HEK293 (cell line): Measurements from ENCODE around the gene SLC16A4.

Experiments used
- BCL11B ChIP-seq: fragments of 450-650 bp; formaldehyde crosslinking; IDR thresholded peaks from 2 replicates; pipeline ENCODE4 v1.5.1; 2016; ENCODE audit warnings: low read depth, missing biosample characterization, missing genetic modification characterization
- FEZF1 ChIP-seq: fragments of 450-650 bp; formaldehyde crosslinking; IDR thresholded peaks from 2 replicates; pipeline ENCODE4 v1.5.1; 2016; ENCODE audit warnings: missing biosample characterization, missing genetic modification characterization
- GLIS2 ChIP-seq: fragments of 450-650 bp; formaldehyde crosslinking; IDR thresholded peaks from 2 replicates; pipeline ENCODE4 v1.5.1; 2016; ENCODE audit warnings: missing biosample characterization, missing genetic modification characterization
- KLF8 ChIP-seq: fragments of 450-650 bp; formaldehyde crosslinking; IDR thresholded peaks from 2 replicates; pipeline ENCODE4 v1.5.1; 2016; ENCODE audit warnings: missing biosample characterization, missing genetic modification characterization
- MYNN ChIP-seq: fragments of 450-650 bp; formaldehyde crosslinking; IDR thresholded peaks from 2 replicates; pipeline ENCODE4 v1.5.1; 2016; ENCODE audit warnings: missing biosample characterization, missing genetic modification characterization, borderline replicate concordance
- SETDB1 ChIP-seq: IDR thresholded peaks from one replicate; pipeline ENCODE4 v1.6.1; 2017; ENCODE audit warnings: mild to moderate bottlenecking, low read length, moderate library complexity, mixed read lengths; ENCODE audit not compliant: insufficient read length
- SP2 ChIP-seq: fragments of 450-650 bp; formaldehyde crosslinking; IDR thresholded peaks from 2 replicates; pipeline ENCODE4 v1.5.1; 2016; ENCODE audit warnings: missing biosample characterization, missing genetic modification characterization
- ZBTB21 ChIP-seq: fragments of 450-650 bp; formaldehyde crosslinking; IDR thresholded peaks from 2 replicates; pipeline ENCODE4 v1.5.1; 2017; ENCODE audit warnings: missing biosample characterization, missing genetic modification characterization
- ZIC2 ChIP-seq: fragments of 450-650 bp; formaldehyde crosslinking; IDR thresholded peaks from 2 replicates; pipeline ENCODE4 v1.5.1; 2016; ENCODE audit warnings: missing biosample characterization, missing genetic modification characterization
- ZNF121 ChIP-seq: fragments of 450-650 bp; formaldehyde crosslinking; IDR thresholded peaks from 2 replicates; pipeline ENCODE4 v1.5.1; 2016; ENCODE audit warnings: missing biosample characterization, missing genetic modification characterization
- ZNF214 ChIP-seq: fragments of 450-650 bp; formaldehyde crosslinking; IDR thresholded peaks from 2 replicates; pipeline ENCODE4 v1.5.1; 2017; ENCODE audit warnings: missing biosample characterization, mild to moderate bottlenecking, missing genetic modification characterization, borderline replicate concordance
- ZNF223 ChIP-seq: fragments of 450-650 bp; formaldehyde crosslinking; IDR thresholded peaks from 2 replicates; pipeline ENCODE4 v1.5.1; 2016; ENCODE audit warnings: missing biosample characterization, missing genetic modification characterization
- ZNF311 ChIP-seq: fragments of 450-650 bp; formaldehyde crosslinking; IDR thresholded peaks from 2 replicates; pipeline ENCODE4 v1.5.1; 2017; ENCODE audit warnings: missing biosample characterization, missing genetic modification characterization, borderline replicate concordance
- ZNF335 ChIP-seq: fragments of 450-650 bp; formaldehyde crosslinking; conservative IDR thresholded peaks from 2 replicates; pipeline ENCODE4 v1.5.1; 2016; ENCODE audit warnings: missing biosample characterization, missing genetic modification characterization
- ZNF37A ChIP-seq: fragments of 450-650 bp; IDR thresholded peaks from 2 replicates; pipeline ENCODE4 v1.5.1; 2018; ENCODE audit warnings: missing biosample characterization, missing genetic modification characterization
- ZNF391 ChIP-seq: fragments of 450-650 bp; formaldehyde crosslinking; IDR thresholded peaks from 2 replicates; pipeline ENCODE4 v1.5.1; 2016; ENCODE audit warnings: low read depth, missing biosample characterization, missing genetic modification characterization, borderline replicate concordance
- ZNF394 ChIP-seq: fragments of 450-650 bp; formaldehyde crosslinking; IDR thresholded peaks from 2 replicates; pipeline ENCODE4 v1.5.1; 2016; ENCODE audit warnings: missing biosample characterization, missing genetic modification characterization, mild to moderate bottlenecking, moderate library complexity, borderline replicate concordance
- ZNF404 ChIP-seq: fragments of 450-650 bp; formaldehyde crosslinking; IDR thresholded peaks from 2 replicates; pipeline ENCODE4 v1.5.1; 2017; ENCODE audit warnings: missing biosample characterization, missing genetic modification characterization
- ZNF48 ChIP-seq: fragments of 450-650 bp; formaldehyde crosslinking; IDR thresholded peaks from 2 replicates; pipeline ENCODE4 v1.5.1; 2016; ENCODE audit warnings: missing biosample characterization, missing genetic modification characterization
- ZNF560 ChIP-seq: fragments of 450-650 bp; formaldehyde crosslinking; IDR thresholded peaks from 2 replicates; pipeline ENCODE4 v1.5.1; 2017; ENCODE audit warnings: missing biosample characterization, missing genetic modification characterization, borderline replicate concordance
- ZNF571 ChIP-seq: fragments of 450-650 bp; formaldehyde crosslinking; IDR thresholded peaks from 2 replicates; pipeline ENCODE4 v1.5.0; 2017; ENCODE audit warnings: missing biosample characterization, missing genetic modification characterization
- ZNF654 ChIP-seq: fragments of 450-650 bp; formaldehyde crosslinking; IDR thresholded peaks from 2 replicates; pipeline ENCODE4 v1.5.1; 2016; ENCODE audit warnings: low read depth, missing biosample characterization, missing genetic modification characterization
- ZNF777 ChIP-seq: fragments of 450-650 bp; formaldehyde crosslinking; IDR thresholded peaks from 2 replicates; pipeline ENCODE4 v1.5.1; 2017; ENCODE audit warnings: missing biosample characterization, missing genetic modification characterization, borderline replicate concordance
- ZNF791 ChIP-seq: fragments of 450-650 bp; formaldehyde crosslinking; IDR thresholded peaks from 2 replicates; pipeline ENCODE4 v1.5.1; 2016; ENCODE audit warnings: missing biosample characterization, missing genetic modification characterization
- ZNF792 ChIP-seq: fragments of 450-650 bp; formaldehyde crosslinking; IDR thresholded peaks from 2 replicates; pipeline ENCODE4 v1.5.1; 2016; ENCODE audit warnings: missing biosample characterization, missing genetic modification characterization
- ZNF830 ChIP-seq: fragments of 450-650 bp; IDR thresholded peaks from 2 replicates; pipeline ENCODE4 v1.5.0; 2018; ENCODE audit warnings: missing biosample characterization, missing genetic modification characterization, low read depth, mild to moderate bottlenecking, moderate library complexity
- ZSCAN23 ChIP-seq: fragments of 450-650 bp; formaldehyde crosslinking; IDR thresholded peaks from 2 replicates; pipeline ENCODE4 v1.5.1; 2016; ENCODE audit warnings: missing biosample characterization, missing genetic modification characterization
- TF ChIP-seq, protein P1 (sequence below): fragments of 450-650 bp; formaldehyde crosslinking; optimal IDR thresholded peaks from 2 replicates; pipeline ENCODE3; 2016; ENCODE audit warnings: missing biosample characterization, mild to moderate bottlenecking, missing genetic modification characterization
- TF ChIP-seq, protein P2 (sequence below): fragments of 450-650 bp; formaldehyde crosslinking; IDR thresholded peaks from 2 replicates; pipeline ENCODE4; 2016; ENCODE audit warnings: missing biosample characterization, missing genetic modification characterization
- TF ChIP-seq, protein P3 (sequence below): fragments of 450-650 bp; formaldehyde crosslinking; IDR thresholded peaks from 2 replicates; pipeline ENCODE4 v1.5.1; 2016; ENCODE audit warnings: missing biosample characterization, missing genetic modification characterization
- TF ChIP-seq, protein P4 (sequence below): fragments of 450-650 bp; formaldehyde crosslinking; IDR thresholded peaks from 2 replicates; pipeline ENCODE4 v1.5.1; 2016; ENCODE audit warnings: missing biosample characterization, missing genetic modification characterization
- TF ChIP-seq, protein P5 (sequence below): fragments of 450-650 bp; formaldehyde crosslinking; IDR thresholded peaks from 2 replicates; pipeline ENCODE4 v1.5.1; 2017; ENCODE audit warnings: missing biosample characterization, missing genetic modification characterization
- TF ChIP-seq, protein P6 (sequence below): fragments of 450-650 bp; formaldehyde crosslinking; IDR thresholded peaks from 2 replicates; pipeline ENCODE4 v1.5.1; 2016; ENCODE audit warnings: missing biosample characterization, missing genetic modification characterization

The SLC16A4 gene

DNA sequence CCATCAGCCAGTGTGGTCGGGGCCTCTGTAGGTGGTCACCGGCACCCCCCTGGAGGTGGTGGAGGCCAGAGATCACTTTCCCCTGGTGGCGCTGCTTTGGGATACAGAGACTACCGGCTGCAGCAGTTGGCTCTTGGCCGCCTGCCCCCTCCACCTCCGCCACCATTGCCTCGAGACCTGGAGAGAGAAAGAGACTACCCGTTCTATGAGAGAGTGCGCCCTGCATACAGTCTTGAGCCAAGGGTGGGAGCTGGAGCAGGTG is 50.7 kb downstream of the SLC16A4 start (continued):
- TF ChIP-seq ZBTB21: 0 out of 2 replicates have a peak, but pooled peaks have one; percentile 2
- TF ChIP-seq ZNF391: no peak
- TF ChIP-seq, protein P1, sequence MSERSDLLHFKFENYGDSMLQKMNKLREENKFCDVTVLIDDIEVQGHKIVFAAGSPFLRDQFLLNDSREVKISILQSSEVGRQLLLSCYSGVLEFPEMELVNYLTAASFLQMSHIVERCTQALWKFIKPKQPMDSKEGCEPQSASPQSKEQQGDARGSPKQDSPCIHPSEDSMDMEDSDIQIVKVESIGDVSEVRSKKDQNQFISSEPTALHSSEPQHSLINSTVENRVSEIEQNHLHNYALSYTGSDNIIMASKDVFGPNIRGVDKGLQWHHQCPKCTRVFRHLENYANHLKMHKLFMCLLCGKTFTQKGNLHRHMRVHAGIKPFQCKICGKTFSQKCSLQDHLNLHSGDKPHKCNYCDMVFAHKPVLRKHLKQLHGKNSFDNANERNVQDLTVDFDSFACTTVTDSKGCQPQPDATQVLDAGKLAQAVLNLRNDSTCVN: no peak
- no peak for TF ChIP-seq ZNF311 (tag by site-specific recombination)
- no peak for TF ChIP-seq KLF8 (tag by site-specific recombination)
- TF ChIP-seq FEZF1: no peak
- TF ChIP-seq ZNF777 (tag by site-specific recombination): no peak
- no peak for TF ChIP-seq BCL11B (tag by site-specific recombination)
- TF ChIP-seq ZNF37A: no peak
- TF ChIP-seq ZNF121 (tag by site-specific recombination): no peak
- TF ChIP-seq, protein P2, sequence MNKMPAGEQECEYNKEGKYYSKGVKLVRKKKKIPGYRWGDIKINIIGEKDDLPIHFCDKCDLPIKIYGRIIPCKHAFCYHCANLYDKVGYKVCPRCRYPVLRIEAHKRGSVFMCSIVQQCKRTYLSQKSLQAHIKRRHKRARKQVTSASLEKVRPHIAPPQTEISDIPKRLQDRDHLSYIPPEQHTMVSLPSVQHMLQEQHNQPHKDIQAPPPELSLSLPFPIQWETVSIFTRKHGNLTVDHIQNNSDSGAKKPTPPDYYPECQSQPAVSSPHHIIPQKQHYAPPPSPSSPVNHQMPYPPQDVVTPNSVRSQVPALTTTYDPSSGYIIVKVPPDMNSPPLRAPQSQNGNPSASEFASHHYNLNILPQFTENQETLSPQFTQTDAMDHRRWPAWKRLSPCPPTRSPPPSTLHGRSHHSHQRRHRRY: no peak
- TF ChIP-seq SETDB1: no peak
- TF ChIP-seq ZNF830: no peak
- TF ChIP-seq, protein P3, sequence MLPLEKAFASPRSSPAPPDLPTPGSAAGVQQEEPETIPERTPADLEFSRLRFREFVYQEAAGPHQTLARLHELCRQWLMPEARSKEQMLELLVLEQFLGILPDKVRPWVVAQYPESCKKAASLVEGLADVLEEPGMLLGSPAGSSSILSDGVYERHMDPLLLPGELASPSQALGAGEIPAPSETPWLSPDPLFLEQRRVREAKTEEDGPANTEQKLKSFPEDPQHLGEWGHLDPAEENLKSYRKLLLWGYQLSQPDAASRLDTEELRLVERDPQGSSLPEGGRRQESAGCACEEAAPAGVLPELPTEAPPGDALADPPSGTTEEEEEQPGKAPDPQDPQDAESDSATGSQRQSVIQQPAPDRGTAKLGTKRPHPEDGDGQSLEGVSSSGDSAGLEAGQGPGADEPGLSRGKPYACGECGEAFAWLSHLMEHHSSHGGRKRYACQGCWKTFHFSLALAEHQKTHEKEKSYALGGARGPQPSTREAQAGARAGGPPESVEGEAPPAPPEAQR (tag by site-specific recombination): no peak
- TF ChIP-seq ZNF560 (tag by site-specific recombination): no peak
- no peak for TF ChIP-seq ZNF792 (tag by site-specific recombination)
- no peak for TF ChIP-seq ZNF571 (tag by site-specific recombination)
- TF ChIP-seq, protein P4, sequence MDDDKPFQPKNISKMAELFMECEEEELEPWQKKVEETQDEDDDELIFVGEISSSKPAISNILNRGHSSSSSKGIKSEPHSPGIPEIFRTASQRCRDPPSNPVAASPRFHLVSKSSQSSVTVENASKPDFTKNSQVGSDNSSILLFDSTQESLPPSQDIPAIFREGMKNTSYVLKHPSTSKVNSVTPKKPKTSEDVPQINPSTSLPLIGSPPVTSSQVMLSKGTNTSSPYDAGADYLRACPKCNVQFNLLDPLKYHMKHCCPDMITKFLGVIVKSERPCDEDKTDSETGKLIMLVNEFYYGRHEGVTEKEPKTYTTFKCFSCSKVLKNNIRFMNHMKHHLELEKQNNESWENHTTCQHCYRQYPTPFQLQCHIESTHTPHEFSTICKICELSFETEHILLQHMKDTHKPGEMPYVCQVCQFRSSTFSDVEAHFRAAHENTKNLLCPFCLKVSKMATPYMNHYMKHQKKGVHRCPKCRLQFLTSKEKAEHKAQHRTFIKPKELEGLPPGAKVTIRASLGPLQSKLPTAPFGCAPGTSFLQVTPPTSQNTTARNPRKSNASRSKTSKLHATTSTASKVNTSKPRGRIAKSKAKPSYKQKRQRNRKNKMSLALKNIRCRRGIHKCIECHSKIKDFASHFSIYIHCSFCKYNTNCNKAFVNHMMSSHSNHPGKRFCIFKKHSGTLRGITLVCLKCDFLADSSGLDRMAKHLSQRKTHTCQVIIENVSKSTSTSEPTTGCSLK (tag by site-specific recombination): no peak
- no peak for TF ChIP-seq ZNF394 (tag by site-specific recombination)
- TF ChIP-seq ZNF404 (tag by site-specific recombination): no peak
- TF ChIP-seq, protein P5, sequence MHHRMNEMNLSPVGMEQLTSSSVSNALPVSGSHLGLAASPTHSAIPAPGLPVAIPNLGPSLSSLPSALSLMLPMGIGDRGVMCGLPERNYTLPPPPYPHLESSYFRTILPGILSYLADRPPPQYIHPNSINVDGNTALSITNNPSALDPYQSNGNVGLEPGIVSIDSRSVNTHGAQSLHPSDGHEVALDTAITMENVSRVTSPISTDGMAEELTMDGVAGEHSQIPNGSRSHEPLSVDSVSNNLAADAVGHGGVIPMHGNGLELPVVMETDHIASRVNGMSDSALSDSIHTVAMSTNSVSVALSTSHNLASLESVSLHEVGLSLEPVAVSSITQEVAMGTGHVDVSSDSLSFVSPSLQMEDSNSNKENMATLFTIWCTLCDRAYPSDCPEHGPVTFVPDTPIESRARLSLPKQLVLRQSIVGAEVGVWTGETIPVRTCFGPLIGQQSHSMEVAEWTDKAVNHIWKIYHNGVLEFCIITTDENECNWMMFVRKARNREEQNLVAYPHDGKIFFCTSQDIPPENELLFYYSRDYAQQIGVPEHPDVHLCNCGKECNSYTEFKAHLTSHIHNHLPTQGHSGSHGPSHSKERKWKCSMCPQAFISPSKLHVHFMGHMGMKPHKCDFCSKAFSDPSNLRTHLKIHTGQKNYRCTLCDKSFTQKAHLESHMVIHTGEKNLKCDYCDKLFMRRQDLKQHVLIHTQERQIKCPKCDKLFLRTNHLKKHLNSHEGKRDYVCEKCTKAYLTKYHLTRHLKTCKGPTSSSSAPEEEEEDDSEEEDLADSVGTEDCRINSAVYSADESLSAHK (tag by site-specific recombination): no peak
- no peak for TF ChIP-seq SP2 (tag by site-specific recombination)
- TF ChIP-seq ZIC2: 0 out of 2 replicates have a peak, but pooled peaks have one; percentile 7
- no peak for TF ChIP-seq ZNF48 (tag by site-specific recombination)
- no peak for TF ChIP-seq ZNF214 (tag by site-specific recombination)
- no peak for TF ChIP-seq ZNF335 (tag by site-specific recombination)
- peak; percentile 61 for TF ChIP-seq GLIS2 (tag by site-specific recombination)
- TF ChIP-seq MYNN (tag by site-specific recombination): no peak
- 0 out of 2 replicates have a peak, but pooled peaks have one; percentile 70 for TF ChIP-seq ZNF223 (tag by site-specific recombination)
- TF ChIP-seq, protein P6, sequence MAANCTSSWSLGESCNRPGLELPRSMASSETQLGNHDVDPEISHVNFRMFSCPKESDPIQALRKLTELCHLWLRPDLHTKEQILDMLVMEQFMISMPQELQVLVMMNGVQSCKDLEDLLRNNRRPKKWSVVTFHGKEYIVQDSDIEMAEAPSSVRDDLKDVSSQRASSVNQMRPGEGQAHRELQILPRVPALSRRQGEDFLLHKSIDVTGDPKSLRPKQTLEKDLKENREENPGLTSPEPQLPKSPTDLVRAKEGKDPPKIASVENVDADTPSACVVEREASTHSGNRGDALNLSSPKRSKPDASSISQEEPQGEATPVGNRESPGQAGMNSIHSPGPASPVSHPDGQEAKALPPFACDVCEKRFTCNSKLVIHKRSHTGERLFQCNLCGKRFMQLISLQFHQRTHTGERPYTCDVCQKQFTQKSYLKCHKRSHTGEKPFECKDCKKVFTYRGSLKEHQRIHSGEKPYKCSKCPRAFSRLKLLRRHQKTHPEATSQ (tag by site-specific recombination): no peak
- no peak for TF ChIP-seq ZNF791
- no peak for TF ChIP-seq ZNF654 (tag by site-specific recombination)
- TF ChIP-seq ZSCAN23 (tag by site-specific recombination): no peak
